Measurements from ENCODE around the gene CEP72.
"Not testable (repeated sequence)": the region's sequence is repeated elsewhere in the genome, so short reads cannot be mapped to it uniquely, and the experiment has no call there.

CEP72 gene

DNA sequence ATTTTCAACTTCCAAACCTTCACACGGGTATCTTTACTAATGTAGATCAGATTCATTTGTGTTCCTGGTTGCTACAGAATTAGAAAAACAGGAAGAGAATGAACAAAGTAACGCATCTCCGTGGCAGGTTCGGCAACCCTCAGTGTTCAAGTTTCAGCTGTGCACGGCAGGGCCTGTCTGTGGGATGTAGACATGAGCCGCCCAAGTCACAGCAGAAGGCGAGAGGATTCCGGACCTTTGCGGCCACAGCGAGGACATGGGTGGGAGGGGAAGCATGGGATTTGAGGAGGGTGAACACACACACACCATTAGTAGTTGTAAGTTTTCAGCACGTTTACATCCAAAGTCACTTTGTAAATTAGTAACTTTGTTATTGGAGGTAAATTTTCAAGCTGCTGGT, 31.7 kb upstream of the CEP72 start:
- no peak for DNase-seq

GRCh38 chr5:581266-581665, 30.9 kb upstream of the CEP72 start:
- no peak for DNase-seq

DNA sequence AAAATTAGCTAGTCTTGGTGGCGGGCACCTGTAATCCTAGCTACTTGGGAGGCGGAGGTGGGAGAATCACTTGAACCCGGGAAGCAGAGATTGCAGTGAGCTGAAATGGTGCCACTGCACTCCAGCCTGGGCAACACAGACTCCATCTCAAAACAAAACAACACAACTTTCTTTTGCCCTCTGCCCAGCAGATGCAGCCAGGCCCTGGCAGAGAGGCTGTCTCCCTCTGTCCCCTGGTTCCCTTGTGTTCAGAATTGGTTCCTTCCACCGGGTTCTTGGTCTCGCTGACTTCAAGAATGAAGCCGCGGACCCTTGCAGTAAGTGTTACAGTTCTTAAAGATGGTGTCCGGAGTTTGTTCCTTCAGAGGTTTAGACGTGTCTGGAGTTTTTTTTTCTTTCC, 30.2 kb upstream of the CEP72 start:
- no peak for DNase-seq

DNA sequence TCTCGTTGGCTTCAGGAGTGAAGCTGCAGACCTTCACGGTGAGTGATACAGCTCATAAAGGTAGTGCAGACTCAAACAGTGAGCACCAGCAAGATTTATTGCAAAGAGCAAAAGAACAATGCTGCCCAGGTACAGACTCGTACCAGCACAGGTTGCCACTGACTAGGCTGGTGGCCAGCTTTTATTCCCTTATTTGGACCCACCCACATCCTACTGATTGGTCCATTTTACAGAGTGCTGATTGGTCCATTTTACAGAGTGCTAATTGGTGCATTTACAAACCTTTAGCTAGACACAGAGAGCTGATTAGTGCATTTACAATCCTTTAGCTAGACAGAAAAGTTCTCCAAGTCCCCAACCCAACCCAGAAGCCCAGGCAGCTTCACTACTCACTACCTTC, 29.7 kb upstream of the CEP72 start:
- DNase-seq: not testable (repeated sequence)

DNA sequence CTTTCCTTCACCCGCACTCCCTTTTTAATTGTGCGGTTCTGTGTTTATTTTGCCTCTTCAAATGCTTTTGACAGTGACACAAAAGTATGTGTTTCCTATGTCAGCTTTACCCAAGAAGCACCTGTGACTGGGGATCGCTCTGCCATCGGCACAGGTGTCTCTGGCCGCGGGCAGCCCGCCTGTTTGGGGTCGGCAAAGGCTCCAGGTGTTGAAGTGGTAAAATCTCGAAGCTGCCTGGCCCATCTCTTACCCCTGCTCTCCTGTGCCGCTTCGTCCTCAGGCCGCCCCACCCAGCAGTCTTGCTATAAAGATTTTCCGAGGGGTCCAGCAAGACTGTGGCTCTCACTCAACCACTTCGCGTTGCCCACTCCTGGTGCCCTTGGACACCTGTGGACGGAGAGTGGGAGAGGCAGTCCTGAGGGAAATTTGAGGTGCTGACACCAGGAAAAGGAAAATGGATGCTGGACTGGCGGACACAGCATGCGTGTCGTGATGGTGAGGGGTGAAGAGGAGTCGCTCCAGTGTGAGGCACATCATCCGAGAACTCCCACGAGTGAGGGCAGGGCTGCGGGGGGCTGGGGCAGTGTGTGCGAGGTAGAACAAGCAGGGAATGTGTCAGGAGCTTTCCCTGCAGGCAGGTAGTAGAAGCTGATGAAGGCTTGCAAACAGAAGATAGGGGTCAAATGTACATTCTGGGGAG, 29.1 kb upstream of the CEP72 start:
- no peak for DNase-seq

DNA sequence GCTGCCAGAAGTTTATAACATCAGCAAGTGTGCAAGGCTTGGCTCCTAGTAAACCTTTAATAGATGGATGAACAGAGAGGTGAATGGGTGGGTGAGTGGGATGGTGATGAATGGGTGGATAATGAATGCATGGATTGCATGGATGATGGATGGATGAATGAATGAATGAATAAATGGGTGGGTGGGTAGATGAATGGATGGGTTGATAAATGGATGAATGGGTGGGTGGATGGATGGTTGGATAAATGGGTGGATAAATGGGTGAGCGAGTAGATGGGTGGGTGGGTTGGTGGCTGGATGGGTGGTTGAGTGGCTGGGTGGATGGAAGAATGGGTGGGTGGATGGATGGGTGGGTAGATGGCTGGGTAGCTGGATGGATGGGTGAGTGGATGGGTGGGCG, 28.5 kb upstream of the CEP72 start:
- no peak for DNase-seq

- no peak for DNase-seq
These were observed 27.9 kb upstream of the CEP72 start for GRCh38 chr5:584216-584615.

- no peak for DNase-seq
These were observed 27.3 kb upstream of the CEP72 start for GRCh38 chr5:584846-585245.

DNA sequence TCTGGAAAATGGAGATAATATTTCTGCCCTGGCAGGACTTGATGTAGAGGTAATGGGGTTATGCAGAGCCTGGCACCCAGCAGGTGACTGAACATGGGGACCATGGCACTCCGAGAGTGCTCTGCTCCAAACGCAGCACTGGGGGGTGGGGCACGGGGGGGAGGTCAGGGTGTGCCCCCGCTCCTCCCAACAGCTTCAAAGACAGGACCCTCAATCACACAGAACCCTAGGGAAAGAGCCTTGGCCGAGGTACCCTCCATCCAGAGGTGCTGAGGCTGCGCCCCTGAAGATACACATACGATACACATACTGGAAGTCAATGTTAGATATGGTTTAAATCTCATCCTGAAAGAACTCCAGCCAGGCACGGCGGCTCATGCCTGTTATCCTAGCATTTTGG, 26.6 kb upstream of the CEP72 start:
- no peak for DNase-seq

DNA sequence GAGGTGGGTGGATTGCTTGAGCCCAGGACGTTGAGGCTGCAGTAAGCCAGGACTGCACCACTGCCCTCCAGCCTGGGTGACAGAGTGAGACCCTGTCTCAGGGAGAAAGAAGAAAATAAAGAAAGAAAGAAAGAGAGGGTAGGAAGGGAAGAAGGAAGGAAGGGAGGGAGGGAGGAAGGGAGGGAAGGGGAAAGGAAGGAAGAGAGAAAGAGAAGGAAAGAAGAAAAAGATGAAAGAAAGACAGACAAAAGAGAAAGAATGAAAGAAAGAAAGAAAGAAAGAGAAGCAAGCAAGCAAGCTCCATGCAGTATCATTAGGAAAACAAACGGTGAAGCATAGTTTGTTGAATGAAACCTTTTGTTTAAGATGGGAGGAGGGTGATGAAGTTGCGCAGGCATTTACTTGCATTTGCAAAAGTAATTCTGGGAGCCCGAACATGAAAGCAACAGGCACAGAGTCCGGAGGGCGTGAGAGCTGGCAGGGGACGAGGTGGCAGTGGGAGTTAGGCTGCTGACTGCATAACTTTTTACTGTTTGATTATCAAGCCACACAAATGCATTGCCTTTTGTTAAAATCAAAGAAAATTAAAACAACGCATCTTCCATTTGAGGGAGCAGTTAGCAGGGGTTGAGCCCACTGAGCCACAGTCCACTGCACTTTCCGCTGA, 26.0 kb upstream of the CEP72 start:
- no peak for DNase-seq

DNA sequence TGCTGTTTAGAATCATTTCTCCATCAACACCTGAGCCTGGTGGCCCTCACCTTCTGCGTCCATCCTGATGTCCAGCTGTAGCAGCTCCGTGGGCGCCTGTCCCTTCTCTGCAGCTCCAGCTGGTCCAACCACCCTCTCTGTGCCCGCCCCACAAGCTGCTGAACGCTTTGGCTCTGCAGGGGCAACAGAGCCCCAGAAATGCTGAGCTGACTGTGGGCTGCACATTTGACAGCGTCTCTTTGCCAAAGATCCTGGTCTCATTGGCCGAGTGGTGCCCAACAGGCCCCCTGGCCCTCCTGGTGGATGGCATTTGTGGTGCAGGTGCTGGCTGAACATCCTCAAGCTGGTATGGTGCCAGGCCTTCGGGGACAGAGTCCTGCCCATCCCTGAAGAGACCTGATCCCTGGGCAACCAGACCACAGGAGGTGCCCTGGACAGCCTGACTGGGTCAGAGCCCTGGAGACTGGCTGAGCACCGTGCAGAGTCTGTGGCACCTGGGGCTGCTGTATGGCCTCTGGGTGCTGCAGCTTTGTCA, 25.3 kb upstream of the CEP72 start:
- DNase-seq: no peak

DNA sequence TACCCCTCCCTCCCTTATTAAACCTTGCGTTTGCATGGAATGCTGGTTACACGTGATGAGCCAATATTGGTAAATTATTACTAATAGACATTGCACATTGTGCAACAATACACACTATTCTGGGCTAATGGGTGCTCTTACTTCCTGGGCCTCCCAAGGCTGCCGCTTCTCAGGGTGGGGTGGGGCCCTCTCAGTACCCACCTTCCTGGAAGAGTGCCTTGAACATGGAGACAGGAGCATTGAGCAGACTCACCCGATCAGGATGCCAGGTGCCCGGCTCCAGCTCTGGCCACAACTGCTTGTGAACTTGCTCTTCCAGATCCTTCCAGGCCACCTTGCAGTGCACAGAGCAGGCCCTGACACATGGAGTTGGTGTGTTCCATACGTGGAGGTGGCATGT, 24.7 kb upstream of the CEP72 start:
- no peak for DNase-seq

- DNase-seq: no peak
These were observed 23.6 kb upstream of the CEP72 start for GRCh38 chr5:588406-588995.

DNA sequence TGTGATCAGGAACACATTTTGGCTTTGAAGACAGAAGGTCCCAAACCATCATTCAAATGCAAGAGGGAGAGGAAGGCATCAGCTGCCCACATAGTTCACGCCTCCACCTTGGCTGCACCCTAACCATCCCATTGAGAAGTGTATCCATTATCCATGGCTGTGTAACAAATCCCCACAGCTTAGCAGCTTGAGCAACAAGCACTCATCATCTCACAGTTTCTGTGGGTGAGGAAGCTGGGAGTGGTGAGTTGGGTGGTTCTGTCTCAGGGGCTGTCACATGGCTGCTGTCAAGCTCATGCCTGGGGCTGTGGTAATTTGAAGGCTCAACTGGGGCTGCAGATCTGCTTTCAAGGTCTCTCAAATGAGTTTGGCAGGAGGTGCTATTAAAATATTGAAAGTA, 23.0 kb upstream of the CEP72 start:
- DNase-seq: no peak

DNA sequence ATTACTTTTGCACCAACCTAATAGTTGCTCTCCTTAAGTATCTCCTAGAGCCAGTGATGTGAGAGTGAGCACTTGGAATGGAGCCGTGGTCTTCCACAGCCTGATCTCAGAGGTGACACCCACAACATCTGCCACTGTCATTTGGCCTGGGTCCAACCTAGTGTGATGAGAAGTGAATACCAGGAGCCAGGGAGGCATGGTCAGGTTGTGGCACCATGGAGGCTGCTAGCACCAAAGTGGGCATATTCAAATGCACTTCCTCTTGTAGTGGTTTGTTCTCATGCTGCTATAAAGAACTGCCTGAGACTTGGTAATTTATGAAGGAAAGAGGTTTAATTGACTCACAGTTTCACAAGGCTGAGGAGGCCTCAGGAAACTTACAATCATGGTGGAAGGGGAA, 22.6 kb upstream of the CEP72 start:
- no peak for DNase-seq

GRCh38 chr5:590346-590745, 21.8 kb upstream of the CEP72 start:
- DNase-seq: no peak

GRCh38 chr5:591746-592145, 20.4 kb upstream of the CEP72 start:
- DNase-seq: no peak

- DNase-seq: no peak
These were observed 20.0 kb upstream of the CEP72 start for GRCh38 chr5:592158-592557.

DNA sequence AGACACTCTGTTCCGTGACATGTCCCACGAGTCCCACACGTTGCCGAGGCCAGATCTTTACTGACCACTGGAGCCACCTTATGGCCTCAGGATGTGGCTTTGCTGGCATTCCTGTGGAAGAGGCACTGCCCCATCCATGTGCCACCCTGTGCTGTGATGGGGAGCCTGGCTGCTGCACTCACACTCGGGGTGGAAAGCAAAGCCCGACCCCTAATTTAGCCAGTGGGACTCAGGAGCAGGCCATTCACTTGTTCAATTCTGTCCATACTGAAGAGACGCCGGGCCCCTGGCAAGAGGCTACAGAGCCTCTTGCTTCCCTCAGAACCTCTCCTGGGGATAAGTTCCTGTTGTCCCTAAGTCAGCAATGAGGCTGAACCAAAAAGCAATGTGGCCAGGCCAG, 18.6 kb upstream of the CEP72 start:
- no peak for DNase-seq

DNA sequence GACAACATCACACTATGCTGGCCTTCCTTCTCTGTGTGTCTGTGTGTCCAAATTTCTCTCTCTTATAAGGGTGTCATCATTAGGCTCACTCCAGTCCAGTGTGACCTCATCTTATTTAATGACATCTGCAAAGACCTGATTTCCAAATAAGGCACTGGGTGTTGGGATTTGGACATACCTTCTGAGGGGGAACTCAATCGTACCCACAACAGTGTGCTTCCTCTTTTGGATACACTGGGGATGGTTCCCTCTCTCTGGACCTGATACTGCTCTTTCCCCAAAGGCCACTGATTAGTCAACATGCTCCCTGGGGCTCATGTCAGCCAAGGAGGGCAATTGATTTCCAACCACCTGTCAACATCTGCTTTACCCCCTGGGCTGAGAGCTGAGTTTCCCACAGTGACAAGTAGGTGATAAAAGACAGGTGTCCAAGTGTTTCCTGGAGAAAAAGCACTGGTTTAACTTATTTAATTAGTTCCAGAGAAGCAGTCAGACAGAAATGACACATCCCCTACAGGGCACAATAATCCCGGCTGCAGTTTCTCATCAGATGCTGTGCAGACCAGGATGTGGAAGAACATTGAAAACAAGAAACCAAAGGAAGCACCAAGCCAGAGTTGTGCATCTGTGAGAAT, 17.8 kb upstream of the CEP72 start:
- DNase-seq: peak; percentile 52 to 86 (median 64)

DNA sequence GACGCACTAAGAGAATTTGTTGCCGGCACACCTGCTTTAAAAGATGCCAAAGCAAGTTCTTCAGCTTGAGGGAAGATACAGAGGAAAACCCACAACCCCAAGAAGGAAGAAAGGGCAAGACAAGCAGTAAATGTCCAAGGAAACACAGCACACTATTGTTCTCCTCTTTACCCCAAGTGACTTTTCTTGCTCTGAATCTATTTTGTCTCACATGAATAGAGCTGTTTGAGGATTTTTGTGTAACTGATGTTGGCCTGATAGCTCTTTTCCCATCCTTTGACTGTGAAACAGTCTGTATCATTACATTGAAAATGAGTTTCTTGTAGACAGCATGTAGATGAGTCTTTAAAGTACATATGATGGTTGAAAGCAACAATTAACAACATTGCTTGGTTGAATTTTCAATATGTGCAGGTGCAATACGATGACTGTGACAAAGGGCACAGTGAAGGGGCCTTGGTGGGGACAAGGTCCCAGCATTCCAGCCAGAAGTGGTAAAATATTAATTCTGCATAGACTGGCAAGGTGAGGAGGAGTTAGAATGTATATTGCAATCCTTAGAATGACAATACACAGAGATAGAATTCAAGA, 16.8 kb upstream of the CEP72 start:
- no peak for DNase-seq

- no peak for DNase-seq
These were observed 14.1 kb upstream of the CEP72 start for GRCh38 chr5:597871-598563.

- DNase-seq: no peak
These were observed 13.6 kb upstream of the CEP72 start for GRCh38 chr5:598564-598890.

All from suppressor macrophage (primary cell).